GM21360 (cell line): ENCODE measurements around the gene DEFB131A.
"Not testable (repeated sequence)": the region's sequence is repeated elsewhere in the genome, so short reads cannot be mapped to it uniquely, and the experiment has no call there.

Experiments
- ATAC-seq: cut with Tn5 transposase; IDR thresholded peaks from one replicate; pipeline ENCODE4 v1.9.1; 2021; ENCODE audit warnings: mild to moderate bottlenecking, moderate library complexity; ENCODE audit not compliant: unreplicated experiment

DEFB131A gene

GRCh38 chr4:9494256-9495035, 50.2 kb downstream of the DEFB131A start:
- ATAC-seq: not testable (repeated sequence)

GRCh38 chr4:9495443-9495842, 51.2 kb downstream of the DEFB131A start:
- not testable (repeated sequence) for ATAC-seq

DNA sequence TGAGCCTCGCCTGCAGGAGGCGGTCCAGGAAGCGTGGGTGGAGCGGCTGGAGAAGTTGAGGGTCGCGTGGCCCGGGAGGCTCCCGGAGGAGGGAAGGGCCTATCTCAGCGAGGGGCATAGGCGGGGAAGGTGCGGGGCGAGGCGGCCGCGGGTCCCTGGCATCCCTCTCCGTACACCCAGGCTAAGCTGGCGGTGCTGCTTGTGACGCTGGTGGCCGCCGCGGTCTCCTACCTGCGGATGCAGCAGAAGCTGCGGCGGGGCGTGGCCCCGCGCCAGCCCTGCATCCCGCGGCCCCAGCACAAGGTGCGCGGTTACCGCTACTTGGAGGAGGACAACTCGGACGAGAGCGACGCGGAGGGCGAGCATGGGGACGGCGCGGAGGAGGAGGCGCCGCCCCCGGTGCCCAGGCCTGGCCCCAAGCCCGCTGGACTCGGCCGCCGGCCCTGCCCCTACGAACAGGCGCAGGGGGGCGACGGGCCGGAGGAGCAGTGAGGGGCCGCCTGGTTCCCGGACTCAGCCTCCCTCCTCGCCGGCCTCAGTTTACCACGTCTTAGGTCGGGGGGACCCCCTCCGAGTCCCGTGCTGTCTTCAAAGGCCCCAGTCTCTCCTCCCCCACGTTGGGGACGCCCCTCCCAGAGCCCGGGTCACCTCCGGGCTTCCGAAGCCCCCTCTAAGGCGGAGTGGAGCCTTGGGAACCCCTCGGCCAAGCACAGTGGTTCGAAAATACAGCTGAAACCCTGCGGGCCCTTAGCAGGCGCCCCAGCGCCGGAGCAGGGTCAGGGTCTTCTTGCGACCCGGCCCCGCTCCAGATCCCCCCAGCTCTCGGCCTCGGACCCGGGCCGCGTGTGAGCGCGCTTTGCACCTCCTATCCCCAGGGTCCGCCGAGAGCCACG, 53.6 kb downstream of the DEFB131A start:
- not testable (repeated sequence) for ATAC-seq

DNA sequence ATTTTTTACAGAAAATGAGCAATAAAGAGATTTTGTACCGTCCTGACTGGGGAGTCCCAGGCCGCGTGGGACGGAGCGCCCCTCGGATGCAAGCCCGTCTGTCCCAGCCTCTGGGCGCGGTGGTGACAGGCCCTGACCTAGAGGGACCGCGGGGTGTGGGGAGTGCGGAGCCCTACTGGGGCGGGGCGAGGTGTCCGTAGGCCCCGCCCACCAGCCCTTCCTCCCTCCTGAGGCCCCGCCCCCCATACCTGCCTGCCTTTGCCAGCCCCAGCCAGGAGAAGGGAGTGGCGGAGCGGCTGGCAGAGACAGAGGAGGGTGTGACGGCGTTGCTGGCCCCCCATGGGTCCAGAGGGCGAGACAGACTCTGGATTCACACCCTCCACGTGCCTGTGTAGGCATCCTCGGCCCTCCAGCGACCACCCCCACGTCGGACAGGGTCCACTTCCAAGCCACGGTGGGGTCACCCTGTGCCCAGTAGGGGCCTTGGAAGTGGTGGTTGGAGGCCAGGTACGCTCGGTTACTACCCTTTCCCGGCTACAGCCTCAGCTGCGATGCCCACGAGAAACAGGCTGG, 54.3 kb downstream of the DEFB131A start:
- ATAC-seq: not testable (repeated sequence)

GRCh38 chr4:9499974-9500487, 55.8 kb downstream of the DEFB131A start:
- ATAC-seq: not testable (repeated sequence)
